GM18951 (cell line): ENCODE data around the gene ITFG1.
"Not testable (repeated sequence)": the region's sequence is repeated elsewhere in the genome, so short reads cannot be mapped to it uniquely, and the experiment has no call there.

Source experiments
- POLR2A ChIP-seq: IDR thresholded peaks from 4 replicates; pipeline ENCODE4 v1.6.1; 2011; ENCODE audit warnings: mild to moderate bottlenecking; ENCODE audit not compliant: insufficient read length, insufficient read depth; ENCODE audit errors: extremely low read depth
- in situ Hi-C: fragments of 300-500 bp; cut with MboI; formaldehyde crosslinking; loops from one replicate; pipeline ENCODE4 v1.12.0; 2022; ENCODE audit warnings: low sequenced_read_pairs, mixed read lengths, inconsistent platforms; ENCODE audit not compliant: unreplicated experiment

The ITFG1 gene

DNA sequence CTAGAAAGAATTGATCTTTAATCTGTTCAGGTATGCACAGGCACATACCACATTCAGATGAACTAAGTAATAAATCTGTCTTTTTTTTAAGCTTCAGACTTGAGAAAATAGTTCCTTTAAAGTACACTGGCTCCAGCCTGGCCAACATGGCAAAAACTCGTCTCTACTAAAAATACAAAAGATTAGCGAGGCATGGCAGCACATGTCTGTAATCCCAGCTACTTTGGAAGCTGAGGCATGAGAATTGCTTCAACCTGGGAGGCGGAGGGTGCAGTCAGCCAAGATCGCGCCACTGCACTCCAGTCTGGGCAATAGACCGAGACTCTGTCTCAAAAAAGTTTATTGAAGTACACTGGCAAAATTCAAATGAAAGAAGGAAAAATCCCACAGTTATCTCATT, 206.1 kb downstream of the ITFG1 start:
- in situ Hi-C loops, result no loop called here

DNA sequence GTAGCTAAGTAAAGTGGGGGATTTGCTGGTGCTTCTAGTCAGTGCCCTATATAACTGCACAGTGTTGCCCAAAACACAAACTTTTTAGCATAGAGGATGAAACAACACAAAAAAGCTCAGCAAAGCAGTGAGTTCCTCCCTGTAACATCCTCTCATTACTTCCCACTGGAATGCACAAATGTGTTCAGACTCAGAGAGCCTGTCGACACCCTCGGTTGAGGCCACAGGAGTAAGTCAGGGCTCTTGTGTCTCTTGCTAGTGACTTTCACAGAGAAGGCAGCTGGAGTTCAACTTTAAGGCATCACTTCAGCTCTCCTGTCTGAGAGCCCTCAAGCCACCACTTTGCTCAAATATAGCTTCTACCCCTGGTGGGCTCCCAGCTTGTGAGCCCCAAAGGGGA, 209.9 kb downstream of the ITFG1 start:
- TF ChIP-seq POLR2A, result no peak
- in situ Hi-C loops, result no loop called here

More for the DNA sequence above, 206.1 kb downstream of the ITFG1 start:
- TF ChIP-seq POLR2A, result no peak

DNA sequence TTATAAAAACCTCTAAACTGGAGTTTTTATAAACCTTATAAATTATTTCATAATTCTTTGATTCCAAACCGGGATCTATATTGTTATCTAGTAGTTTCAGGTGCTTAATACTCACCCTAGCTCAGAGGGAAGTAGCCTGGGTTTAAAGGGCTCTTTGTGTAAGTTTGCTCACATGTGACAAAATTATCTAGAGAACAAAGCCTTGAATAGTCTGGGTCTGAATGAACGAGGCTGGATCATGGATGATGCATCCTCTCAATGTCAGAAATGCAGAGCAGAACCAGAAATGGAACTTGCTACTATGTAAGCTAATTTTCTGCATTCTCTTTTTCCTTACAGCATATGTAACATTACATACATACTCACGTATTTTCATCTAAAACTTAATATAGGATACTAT, 213.2 kb downstream of the ITFG1 start:
- in situ Hi-C loops, result no loop called here

DNA sequence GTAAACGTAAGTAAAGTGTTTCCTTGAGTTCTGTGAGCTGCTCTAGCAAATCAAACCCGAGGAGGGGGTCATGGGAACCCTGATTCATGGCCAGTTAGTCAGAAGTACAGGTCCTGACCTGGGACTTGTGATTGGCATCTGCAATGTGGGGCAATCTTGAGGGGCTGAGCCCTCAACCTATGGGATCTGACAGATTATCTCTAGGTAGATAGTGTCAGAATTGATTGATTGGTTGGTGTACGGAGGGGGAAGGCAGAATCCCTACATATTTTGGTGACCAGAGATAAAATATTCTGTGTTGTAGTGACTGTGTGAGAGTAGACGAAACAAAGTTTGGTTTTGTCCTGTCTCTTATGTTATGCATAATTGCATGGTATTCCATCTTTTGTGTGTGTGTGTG, 216.7 kb downstream of the ITFG1 start:
- TF ChIP-seq POLR2A, result no peak
- in situ Hi-C loops, result no loop called here

More for the DNA sequence above, 213.2 kb downstream of the ITFG1 start:
- TF ChIP-seq POLR2A, result no peak

DNA sequence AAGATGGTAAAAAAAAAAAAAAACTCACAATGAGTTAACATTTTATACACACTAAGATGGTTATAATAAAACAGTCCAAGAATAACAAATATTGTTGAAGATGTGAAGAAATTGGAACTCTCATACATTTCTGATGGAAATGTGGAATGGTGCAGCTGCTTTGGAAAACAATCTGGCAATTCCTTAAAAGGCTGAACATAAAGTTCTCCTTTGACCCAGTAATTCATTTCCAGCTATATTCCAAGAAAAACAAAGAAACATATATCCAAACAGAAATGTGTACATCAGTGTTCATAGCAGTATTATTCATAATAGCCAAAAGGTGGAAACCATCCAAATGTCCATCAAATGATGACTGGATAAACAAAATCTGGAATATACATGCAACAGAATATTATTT, 219.8 kb downstream of the ITFG1 start:
- in situ Hi-C loops, result no loop called here
- no peak for TF ChIP-seq POLR2A

DNA sequence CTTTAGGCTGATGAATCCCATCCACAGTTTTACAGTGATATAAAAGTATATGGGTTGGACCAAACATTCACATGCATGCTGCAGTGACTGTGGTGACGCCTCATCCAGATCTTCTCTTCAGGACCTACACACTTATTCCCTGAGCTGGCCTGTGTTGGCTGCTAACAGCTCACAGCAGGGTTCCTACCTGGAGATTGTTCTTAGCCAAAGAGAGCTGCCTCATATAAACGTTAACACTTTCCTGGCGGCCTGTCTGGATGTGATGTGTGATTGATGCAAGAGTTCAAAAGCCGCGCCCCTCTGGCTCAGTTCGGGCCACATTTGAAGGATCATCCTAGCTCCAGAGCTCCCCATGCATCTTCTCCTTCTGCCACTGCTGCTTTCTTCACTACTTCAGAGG, 224.1 kb downstream of the ITFG1 start:
- no peak for TF ChIP-seq POLR2A
- in situ Hi-C loops, result no loop called here

DNA sequence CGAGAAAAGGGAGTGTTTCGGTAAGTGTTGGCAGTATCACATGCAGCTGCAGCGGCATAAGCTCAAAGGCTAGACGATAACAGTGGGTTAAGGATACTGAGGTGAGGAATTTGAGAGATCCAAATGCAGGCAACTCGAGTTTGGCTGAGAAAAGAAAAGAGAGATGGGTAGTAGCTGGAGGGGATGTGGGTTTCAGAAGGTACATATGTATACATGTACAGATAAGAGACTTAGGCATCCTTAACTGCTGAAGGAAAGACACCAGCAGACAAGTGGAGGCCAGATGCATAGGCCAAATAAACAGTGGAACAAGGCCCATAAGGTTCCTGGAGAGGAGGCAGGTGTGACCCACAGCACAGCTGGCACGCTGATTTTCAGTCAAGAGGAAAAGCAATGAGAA, 230.6 kb downstream of the ITFG1 start:
- TF ChIP-seq POLR2A, result no peak
- in situ Hi-C loops, result no loop called here

DNA sequence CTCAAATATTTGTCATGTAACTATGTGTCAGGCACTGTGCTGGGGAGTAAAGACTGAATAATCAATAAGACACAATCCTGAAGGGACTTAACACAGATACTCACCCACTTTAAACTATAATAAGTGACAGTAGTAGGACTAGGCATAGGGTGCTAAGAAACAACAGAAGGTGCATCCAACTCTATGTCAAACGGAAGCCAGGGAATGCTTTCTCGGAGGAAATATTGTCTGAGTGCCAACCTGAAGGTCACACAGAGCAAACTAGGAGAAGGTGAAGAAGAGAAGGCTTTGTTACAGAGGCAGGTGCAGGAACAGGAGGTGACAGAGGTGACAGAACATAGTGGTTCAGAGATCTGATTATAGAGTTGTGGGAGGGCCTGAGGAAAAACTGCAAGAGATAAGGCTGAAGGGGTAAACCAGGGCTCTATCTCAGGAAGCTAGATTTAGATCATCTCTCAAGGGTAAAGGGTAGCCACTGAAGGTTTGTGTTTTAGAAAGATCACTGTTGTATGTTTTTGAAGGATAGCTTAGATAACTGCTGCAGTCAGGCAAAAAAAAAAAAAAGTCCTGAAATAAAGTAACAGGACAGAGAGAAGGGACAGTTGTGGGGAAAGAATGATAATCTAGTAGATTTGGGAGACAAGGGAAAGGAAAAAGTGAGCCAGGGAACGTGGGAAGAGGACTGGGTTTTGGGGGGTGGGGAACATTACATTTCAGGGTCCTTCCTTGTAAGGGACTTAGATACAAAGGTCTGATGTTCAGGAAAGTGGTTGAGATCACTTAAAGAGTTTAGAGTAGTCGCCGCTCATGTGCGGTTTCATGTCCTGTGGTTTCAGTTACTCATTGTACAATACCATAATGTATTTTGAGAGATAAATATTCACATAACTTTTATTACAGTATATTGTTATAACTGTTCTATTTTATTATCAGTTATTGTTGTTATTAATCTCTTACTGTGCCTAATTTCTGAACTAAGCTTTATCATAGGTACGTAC, 231.5 kb downstream of the ITFG1 start:
- TF ChIP-seq POLR2A, result no peak
- in situ Hi-C loops, result no loop called here

DNA sequence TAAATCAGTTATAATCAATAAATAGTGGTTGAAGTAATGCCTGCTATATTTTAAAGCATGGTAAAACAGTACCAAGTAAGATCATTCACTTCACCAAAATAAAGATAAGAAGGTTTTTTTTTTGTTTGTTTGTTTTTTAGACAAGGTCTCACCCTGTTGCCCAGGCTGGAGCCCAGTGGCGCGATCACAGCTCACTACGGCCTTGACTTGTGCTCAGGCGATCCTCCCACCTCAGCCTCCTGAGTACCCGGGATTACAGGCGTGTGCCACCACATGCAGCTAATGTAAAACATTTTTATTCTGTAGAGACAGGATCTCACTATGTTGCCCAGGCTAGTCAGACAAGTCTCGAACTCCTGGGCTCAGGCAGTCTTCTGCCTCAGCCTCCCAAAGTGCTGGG, 232.6 kb downstream of the ITFG1 start:
- in situ Hi-C loops, result no loop called here
- TF ChIP-seq POLR2A, result no peak

DNA sequence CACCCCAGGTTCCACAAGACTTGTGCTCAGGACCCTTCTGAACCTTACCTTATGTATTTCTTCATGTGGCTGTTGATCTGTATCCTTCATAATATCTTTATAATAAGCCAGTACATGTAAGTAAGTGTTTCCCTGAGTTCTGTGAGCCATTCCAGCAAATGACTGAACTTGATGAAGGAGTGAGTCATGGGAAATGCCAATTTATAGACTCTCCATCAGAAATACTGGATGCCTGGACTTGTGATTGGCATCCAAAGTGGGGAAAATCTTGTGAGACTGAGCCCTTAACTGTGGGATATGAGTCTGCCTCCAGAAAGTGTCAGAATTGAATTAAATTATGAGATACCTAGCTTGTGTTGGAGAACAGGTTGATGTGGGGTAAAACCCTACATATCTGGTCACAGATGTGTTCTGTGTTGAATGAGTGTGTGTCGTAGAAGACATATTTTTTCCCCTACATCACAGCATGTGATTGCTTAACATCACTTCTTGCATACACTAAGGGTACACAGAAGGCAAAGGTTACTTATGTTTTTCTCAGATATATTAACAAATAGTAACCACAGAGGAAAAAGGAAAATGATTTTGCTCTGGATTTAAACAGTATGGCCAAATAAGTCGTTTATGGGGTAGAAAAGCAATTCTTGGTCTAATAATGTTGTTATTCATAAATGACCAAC, 247.0 kb downstream of the ITFG1 start:
- in situ Hi-C loops, result no loop called here
- TF ChIP-seq POLR2A, result no peak

DNA sequence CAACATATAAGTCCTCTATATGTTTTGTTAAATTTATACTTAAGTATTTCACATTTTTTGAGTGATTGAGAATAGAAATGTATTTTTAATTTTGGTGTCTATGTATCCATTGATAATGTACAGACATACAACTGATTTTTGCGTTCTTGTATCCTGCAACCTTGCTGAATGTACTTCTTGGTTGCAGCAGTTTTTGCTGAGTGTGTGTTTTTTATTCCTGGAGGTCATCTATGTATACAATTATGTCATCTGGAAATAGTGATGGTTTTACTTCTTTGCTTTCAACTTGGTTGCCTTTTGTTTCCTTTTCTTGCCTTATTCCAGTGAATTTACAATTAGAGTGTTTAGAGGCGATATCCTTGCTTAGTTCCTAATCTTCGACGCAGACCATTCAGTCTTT, 249.6 kb downstream of the ITFG1 start:
- TF ChIP-seq POLR2A, result no peak

DNA sequence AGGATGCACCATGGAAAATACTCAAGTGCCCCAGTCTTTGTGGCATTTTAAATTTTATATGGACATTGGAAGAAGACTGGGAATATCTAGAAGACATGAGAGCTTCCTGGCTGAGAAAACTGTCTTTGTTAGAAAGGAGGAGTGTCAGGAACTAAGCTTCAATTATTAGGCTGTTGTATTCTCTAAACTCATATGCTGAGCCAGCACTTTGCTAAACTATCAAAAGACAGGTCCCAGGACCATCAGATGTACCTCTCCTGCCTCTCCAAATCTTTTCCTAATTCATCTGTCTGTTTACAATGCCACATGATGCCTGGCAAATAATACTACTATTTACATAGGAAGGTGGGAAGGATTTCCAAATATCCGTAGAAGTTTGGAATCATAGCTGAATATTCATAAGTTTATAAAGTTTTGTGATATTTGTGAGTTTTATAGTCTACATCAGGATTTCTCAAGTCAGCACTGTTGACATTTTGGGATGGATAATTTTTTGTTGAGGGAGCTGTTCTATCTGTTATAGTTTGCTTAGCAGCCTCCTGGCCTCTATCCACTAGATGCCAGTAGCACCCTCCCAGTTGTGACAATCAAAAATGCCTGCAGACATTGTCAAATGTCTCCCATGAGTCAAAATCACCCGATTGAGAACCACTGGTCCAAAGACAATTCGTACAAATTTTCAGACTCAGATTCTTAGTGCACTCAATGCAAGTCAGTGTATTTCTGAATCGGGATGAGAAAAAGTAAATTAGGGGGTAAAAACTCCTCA, 255.9 kb downstream of the ITFG1 start:
- TF ChIP-seq POLR2A, result no peak
- in situ Hi-C loops, result no loop called here

More for the DNA sequence above, 249.6 kb downstream of the ITFG1 start:
- in situ Hi-C loops, result no loop called here

DNA sequence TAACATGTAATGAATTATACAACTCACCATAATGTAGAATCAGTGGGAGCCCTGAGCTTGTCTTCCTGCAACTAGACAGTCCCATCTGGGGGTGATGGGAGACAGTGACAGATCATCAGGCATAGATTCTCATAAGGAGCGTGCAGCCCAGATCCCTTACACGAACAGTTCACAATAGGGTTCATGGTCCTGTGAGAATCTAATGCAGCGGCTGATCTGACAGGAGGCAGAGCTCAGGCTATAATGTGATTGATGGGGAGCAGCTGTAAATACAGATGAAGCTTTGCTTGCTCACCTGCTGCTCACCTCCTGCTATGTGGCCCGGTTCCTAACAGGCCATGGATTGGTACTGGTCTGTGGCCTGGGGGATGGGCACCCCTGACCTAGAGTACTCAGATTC, 257.4 kb downstream of the ITFG1 start:
- in situ Hi-C loops, result not testable (repeated sequence)

DNA sequence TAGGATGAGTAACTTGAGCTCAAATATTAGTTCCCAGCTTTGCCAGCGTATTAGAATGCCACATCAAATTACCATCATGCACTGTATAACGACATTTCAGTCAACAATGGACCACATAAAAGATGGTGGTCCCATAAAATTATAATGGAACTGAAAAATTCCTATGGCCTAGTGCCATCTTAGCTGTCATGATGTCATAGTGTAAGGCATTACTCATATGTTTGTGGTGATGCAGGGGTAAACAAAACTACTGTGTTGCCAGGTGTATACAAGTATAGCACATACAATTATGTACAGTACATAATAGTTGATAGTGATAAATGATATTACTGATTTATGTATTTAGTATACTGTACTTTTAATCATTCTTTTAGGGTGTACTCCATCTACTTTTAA, 262.7 kb downstream of the ITFG1 start:
- no peak for TF ChIP-seq POLR2A

More for the DNA sequence above, 262.7 kb downstream of the ITFG1 start:
- in situ Hi-C loops, result no loop called here
